ENCODE results near the gene WWC2.

DNA sequence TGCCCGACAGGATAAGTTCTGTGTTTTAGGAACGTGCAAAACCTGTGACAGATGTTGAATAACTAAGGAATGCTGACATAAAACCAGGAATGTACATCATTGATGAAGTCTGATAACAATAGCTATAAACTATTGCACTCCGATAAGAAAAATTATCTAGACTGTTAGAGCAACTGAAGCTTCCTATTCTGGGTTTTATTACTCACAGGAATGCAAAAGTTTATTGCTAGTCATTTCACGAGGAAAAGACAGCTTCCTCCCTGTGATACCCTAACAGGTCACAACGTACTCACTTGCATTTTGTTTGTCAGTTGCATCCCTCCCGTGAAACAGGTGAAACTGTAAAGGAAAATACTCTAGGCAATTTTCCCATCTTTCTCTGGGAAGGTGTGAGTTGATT is 155.1 kb downstream of the WWC2 start:
- TF ChIP-seq POLR2A (IDR thresholded peaks at IDR 0.05) (no peak), EP300 (IDR thresholded peaks at IDR 0.05) (no peak)
- TF ChIP-seq, protein P1, sequence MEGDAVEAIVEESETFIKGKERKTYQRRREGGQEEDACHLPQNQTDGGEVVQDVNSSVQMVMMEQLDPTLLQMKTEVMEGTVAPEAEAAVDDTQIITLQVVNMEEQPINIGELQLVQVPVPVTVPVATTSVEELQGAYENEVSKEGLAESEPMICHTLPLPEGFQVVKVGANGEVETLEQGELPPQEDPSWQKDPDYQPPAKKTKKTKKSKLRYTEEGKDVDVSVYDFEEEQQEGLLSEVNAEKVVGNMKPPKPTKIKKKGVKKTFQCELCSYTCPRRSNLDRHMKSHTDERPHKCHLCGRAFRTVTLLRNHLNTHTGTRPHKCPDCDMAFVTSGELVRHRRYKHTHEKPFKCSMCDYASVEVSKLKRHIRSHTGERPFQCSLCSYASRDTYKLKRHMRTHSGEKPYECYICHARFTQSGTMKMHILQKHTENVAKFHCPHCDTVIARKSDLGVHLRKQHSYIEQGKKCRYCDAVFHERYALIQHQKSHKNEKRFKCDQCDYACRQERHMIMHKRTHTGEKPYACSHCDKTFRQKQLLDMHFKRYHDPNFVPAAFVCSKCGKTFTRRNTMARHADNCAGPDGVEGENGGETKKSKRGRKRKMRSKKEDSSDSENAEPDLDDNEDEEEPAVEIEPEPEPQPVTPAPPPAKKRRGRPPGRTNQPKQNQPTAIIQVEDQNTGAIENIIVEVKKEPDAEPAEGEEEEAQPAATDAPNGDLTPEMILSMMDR (IDR thresholded peaks at IDR 0.05) = no peak
